GM12892 (cell line): ENCODE data around the gene UCP1.

Experiments
- POLR2A ChIP-seq: IDR thresholded peaks from 2 replicates; pipeline ENCODE4 v1.6.1; 2011; ENCODE audit warnings: low read depth, low read length, control low read depth
- TAF1 ChIP-seq: IDR thresholded peaks from 2 replicates; pipeline ENCODE4 v1.6.1; 2011; ENCODE audit warnings: low read depth, mild to moderate bottlenecking, control low read depth, low read length, borderline replicate concordance

DNA sequence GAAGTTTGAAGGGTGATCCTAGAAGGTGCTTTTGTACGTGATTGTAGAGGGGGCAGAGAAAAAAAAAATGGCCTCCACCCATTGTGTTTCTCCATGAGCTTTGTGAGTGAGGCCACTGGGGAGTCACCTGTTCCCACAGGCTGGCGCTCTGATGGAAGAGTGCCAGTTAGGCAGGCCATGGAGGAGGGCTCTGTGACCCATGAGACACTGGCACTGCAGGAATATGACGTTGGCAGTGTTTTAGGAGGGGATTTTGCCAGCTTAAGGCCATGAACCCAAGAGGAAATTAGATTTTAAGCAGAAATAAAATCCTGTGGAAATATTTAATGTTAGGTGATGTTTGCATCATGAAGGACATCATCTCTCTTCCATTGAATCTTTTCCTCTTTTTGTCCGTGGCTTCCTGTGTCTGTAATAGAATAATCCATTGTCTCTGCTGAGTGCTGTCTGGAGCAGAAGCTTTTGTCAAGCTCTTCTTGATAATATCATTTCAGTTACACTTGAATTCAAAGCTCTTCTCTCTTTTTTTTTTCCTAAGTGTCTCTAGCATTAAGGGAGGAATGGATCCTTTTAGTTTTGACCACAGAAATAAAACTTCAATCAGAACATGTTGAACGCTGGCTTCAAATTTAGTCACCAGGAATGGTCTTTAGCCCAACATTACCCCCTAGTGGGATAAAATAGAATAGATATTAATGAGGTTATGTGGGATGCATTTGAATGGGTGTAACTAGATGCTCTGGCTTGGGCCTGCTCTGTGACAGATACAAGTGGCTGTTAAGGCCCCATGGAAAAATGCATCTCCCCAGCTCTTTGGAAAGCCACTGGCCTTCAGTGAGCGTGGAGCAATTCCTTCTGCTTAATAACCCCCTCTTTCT is 41.0 kb upstream of the UCP1 start:
- no peak for TF ChIP-seq POLR2A
- no peak for TF ChIP-seq TAF1
